ENCODE measurements around the gene CUL4A. TPM values are rescaled to one million over a fixed set of nuclear protein-coding genes. Genes with fewer than 3 reads are reported as not detected.

Gene CUL4A
- total RNA-seq, 2 experiments from 2014 or later: 54.6 to 56.6 TPM

- peaks cover 20% of the 10 kb centered on the region for H3K36me3 ChIP-seq (ENCODE audit: insufficient read depth, low read length)
- CTCF ChIA-PET: no interaction called here
- no peak for DNase-seq
- H3K36me3 Mint-ChIP-seq (ENCODE audit: low read depth): peaks cover 41% of the 10 kb centered on the region
- peaks cover 42% of the 10 kb centered on the region for H3K4me1 Mint-ChIP-seq (ENCODE audit: low read depth)
- H3K9me3 ChIP-seq (ENCODE audit: control insufficient read depth in 1 of 2, insufficient read depth in 1 of 2, low read length in 2 of 2): no peaks in the 10 kb centered on the region
- no peak overlapping the region for H3K4me3 ChIP-seq (ENCODE audit: low read length)
- no peak overlapping the region for H3K4me3 Mint-ChIP-seq
- ATAC-seq (ENCODE audit: poor library complexity): no peak
- H3K27ac ChIP-seq (ENCODE audit: low read depth in 1 of 2, low read length in 2 of 2): no peak overlapping the region
- POLR2A ChIA-PET: no interaction called here
- H3K9me3 Mint-ChIP-seq: no peaks in the 10 kb centered on the region
- no peak for TF ChIP-seq CTCF (IDR thresholded peaks at IDR 0.05)
- intact Hi-C loops (cut with DNase I, micrococcal nuclease): no loop called here
- no peaks in the 10 kb centered on the region for H3K27me3 Mint-ChIP-seq
- H3K27ac Mint-ChIP-seq: no peak overlapping the region
- peaks cover 22% of the 10 kb centered on the region for H3K4me1 ChIP-seq (ENCODE audit: insufficient read depth, low read length)
- no peaks in the 10 kb centered on the region for H3K27me3 ChIP-seq (ENCODE audit: control insufficient read depth in 1 of 2, insufficient read depth in 2 of 2, low read length in 2 of 2)
Measured at GRCh38 chr13:113302986-113303385, 93.6 kb downstream of the CUL4A start.

- no peak for DNase-seq
Measured at GRCh38 chr13:113304121-113304520, 94.7 kb downstream of the CUL4A start.

GRCh38 chr13:113305208-113305607 lies 95.8 kb downstream of the CUL4A start:
- Histone ChIP-seq H3K27me3 (ENCODE audit: control insufficient read depth in 1 of 2, insufficient read depth in 2 of 2, low read length in 2 of 2) (no peaks in the 10 kb centered on the region), H3K36me3 (ENCODE audit: insufficient read depth, low read length) (peaks cover 25% of the 10 kb centered on the region), H3K4me3 (ENCODE audit: low read length) (no peak overlapping the region), H3K4me1 (ENCODE audit: insufficient read depth, low read length) (peaks cover 7% of the 10 kb centered on the region), H3K27ac (ENCODE audit: low read depth in 1 of 2, low read length in 2 of 2) (no peak overlapping the region), H3K9me3 (ENCODE audit: control insufficient read depth in 1 of 2, insufficient read depth in 1 of 2, low read length in 2 of 2) (no peaks in the 10 kb centered on the region)
- DNase-seq (no peak), ATAC-seq (ENCODE audit: poor library complexity) (no peak)
- intact Hi-C loops (cut with DNase I, micrococcal nuclease): no loop called here
- TF ChIP-seq CTCF (IDR thresholded peaks at IDR 0.05): no peak
- no peaks in the 10 kb centered on the region for H3K9me3 Mint-ChIP-seq
- ChIA-PET POLR2A (no interaction called here), CTCF (no interaction called here)
- no peak overlapping the region for H3K27ac Mint-ChIP-seq
- H3K36me3 Mint-ChIP-seq (ENCODE audit: low read depth): peaks cover 44% of the 10 kb centered on the region
- no peaks in the 10 kb centered on the region for H3K27me3 Mint-ChIP-seq
- H3K4me1 Mint-ChIP-seq (ENCODE audit: low read depth): peaks cover 34% of the 10 kb centered on the region
- no peak overlapping the region for H3K4me3 Mint-ChIP-seq

More at GRCh38 chr13:113304121-113304520, 94.7 kb downstream of the CUL4A start:
- POLR2A ChIA-PET: no interaction called here
- H3K27ac Mint-ChIP-seq: peak overlapping the region; percentile 39
- CTCF ChIA-PET: no interaction called here
- H3K4me3 Mint-ChIP-seq: no peak overlapping the region
- no peak for TF ChIP-seq CTCF (IDR thresholded peaks at IDR 0.05)
- intact Hi-C loops (cut with DNase I, micrococcal nuclease): no loop called here
- no peak for ATAC-seq (ENCODE audit: poor library complexity)
- H3K36me3 Mint-ChIP-seq (ENCODE audit: low read depth): peaks cover 37% of the 10 kb centered on the region
- no peak overlapping the region for H3K4me3 ChIP-seq (ENCODE audit: low read length)
- peaks cover 20% of the 10 kb centered on the region for H3K36me3 ChIP-seq (ENCODE audit: insufficient read depth, low read length)
- no peaks in the 10 kb centered on the region for H3K9me3 Mint-ChIP-seq
- no peaks in the 10 kb centered on the region for H3K9me3 ChIP-seq (ENCODE audit: control insufficient read depth in 1 of 2, insufficient read depth in 1 of 2, low read length in 2 of 2)
- peaks cover 34% of the 10 kb centered on the region for H3K4me1 Mint-ChIP-seq (ENCODE audit: low read depth)
- H3K27me3 ChIP-seq (ENCODE audit: control insufficient read depth in 1 of 2, insufficient read depth in 2 of 2, low read length in 2 of 2): no peaks in the 10 kb centered on the region
- peaks cover 10% of the 10 kb centered on the region for H3K4me1 ChIP-seq (ENCODE audit: insufficient read depth, low read length)
- H3K27ac ChIP-seq (ENCODE audit: low read depth in 1 of 2, low read length in 2 of 2): no peak overlapping the region
- no peaks in the 10 kb centered on the region for H3K27me3 Mint-ChIP-seq
